Fibroblast of the aortic adventitia (primary cell): ENCODE measurements around the gene NPC1L1. TPM values are rescaled to one million over a fixed set of nuclear protein-coding genes. Genes with fewer than 3 reads are reported as not detected.
"Not testable (repeated sequence)": the region's sequence is repeated elsewhere in the genome, so short reads cannot be mapped to it uniquely, and the experiment has no call there.

ENCODE experiments used
- DNase-seq: peaks from one replicate; pipeline ENCODE4 v3.0.0-alpha.2; 2010; ENCODE audit warnings: low read depth
- H3K4me3 ChIP-seq: 2 replicates; pipeline ENCODE4 v1.5.1; 2011; ENCODE audit warnings: low read depth, mild to moderate bottlenecking, control low read depth, low read length, moderate library complexity
- CTCF ChIP-seq: IDR thresholded peaks from 2 replicates; pipeline ENCODE4 v1.5.1; 2011; ENCODE audit warnings: mild to moderate bottlenecking, low read length, control low read depth, inconsistent platforms; ENCODE audit not compliant: insufficient read depth
- total RNA-seq: library from RNA; depleted of rRNA; stranded (reverse); fragments of >200 nt; gene quantifications from 2 replicates; pipeline ENCODE4 v1.2.3, GENCODE V29; 2012; ENCODE audit warnings: low replicate concordance

Gene NPC1L1
- total RNA-seq, 1 donor, result under 0.01 TPM

GRCh38 chr7:44555350-44555749 lies 14.2 kb upstream of the NPC1L1 start:
- TF ChIP-seq CTCF, result no peak
- no peak for DNase-seq
- no peak overlapping the region for H3K4me3 ChIP-seq

DNA sequence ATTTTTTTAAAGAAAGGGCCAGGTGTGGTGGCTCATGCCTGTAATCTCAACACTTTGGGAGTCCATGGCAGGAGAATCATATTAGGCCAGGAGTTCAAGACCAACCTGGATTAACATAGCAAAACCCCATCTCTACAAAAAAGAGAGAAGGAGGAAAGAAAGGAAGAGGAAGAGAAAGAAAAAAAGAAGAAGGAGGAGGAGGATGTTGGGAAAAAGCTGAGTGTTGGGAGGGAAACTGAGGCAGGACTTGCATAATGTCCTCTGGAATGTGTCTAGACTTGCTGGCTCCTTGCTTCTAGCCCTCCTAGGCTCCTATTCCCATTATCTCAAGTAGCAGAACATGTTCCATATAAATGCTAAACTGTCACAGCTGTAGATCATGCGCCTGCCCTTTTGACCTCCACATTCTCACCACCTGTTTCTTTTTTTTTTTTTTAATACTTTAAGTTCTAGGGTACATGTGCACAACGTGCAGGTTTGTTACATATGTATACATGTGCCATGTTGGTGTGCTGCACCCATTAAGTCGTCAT lies 11.4 kb upstream of the NPC1L1 start:
- not testable (repeated sequence) for DNase-seq, H3K4me3 ChIP-seq

- no peak for DNase-seq
- no peak for TF ChIP-seq CTCF
- no peak overlapping the region for H3K4me3 ChIP-seq
Observed at GRCh38 chr7:44549457-44549856, 8.3 kb upstream of the NPC1L1 start.

DNA sequence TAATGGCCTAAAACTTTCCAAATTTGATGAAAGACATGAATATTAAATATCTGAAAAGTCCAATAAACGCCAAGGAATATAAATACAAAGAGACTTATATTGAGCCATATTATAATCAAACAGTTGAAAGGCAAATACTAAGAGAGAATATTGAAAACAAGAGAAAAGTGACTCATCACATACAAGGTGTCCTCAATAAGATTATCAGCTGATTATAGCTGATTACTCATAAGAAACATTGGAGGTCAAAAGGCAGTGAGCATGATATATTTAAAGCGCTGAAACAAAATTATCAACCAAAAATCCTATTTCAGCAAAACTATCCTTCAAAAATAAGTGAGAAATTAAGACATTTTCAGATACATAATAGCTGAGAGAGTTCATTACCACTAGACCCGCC lies 7.8 kb upstream of the NPC1L1 start:
- TF ChIP-seq CTCF, result no peak
- no peak for DNase-seq
- H3K4me3 ChIP-seq, result no peak overlapping the region

GRCh38 chr7:44547536-44548231 lies 6.6 kb upstream of the NPC1L1 start:
- DNase-seq, result no peak
- no peak overlapping the region for H3K4me3 ChIP-seq
- TF ChIP-seq CTCF, result no peak

GRCh38 chr7:44541876-44542610 lies 913 bp upstream of the NPC1L1 start:
- DNase-seq, result no peak
- TF ChIP-seq CTCF, result no peak
- H3K4me3 ChIP-seq, result no peak overlapping the region

- no peak for DNase-seq
- no peak overlapping the region for H3K4me3 ChIP-seq
- TF ChIP-seq CTCF, result no peak
Observed at GRCh38 chr7:44540592-44541027, 520 bp downstream of the NPC1L1 start.
